GM12878 (cell line): ENCODE data around the gene ANXA2R. TPM values are rescaled to one million over a fixed set of nuclear protein-coding genes. Genes with fewer than 3 reads are reported as not detected.
A peak's percentile ranks its signal among the peaks of the same experiment; 100 is the strongest.

ENCODE experiments used
- ATAC-seq: fragments of 200-7000 bp; cut with Tn5 transposase; 3 replicates; pipeline ENCODE4 v1.9.1; 2020; ENCODE audit warnings: mild to moderate bottlenecking, moderate library complexity
- BruUV-seq: library from RNA; stranded (reverse); fragments of 400-500 nt; replicated peaks from 2 replicates; lab custom pipeline; 2021; lab: Mats Ljungman, UMichigan
- CTCF ChIA-PET: fragments of 300-600 bp; sonication (Branson Sonifier 250); formaldehyde crosslinking; extraction: SDS; loops from one replicate; lab custom pipeline; 2021; ENCODE audit warnings: inconsistent platforms; lab: Yijun Ruan, JAX
- POLR2A ChIA-PET: fragments of 350-600 bp; formaldehyde crosslinking; extraction: SDS; loops from one replicate; lab custom pipeline; 2021; ENCODE audit warnings: inconsistent platforms; lab: Charles Lee
- RAD21 ChIA-PET: fragments of 300-600 bp; sonication (Branson Sonifier 250); formaldehyde crosslinking; loops from one replicate; lab custom pipeline; 2023; ENCODE audit warnings: antibody characterized with exemption; ENCODE audit not compliant: unreplicated experiment; lab: Charles Lee
- SMC1A ChIA-PET: fragments of 300-600 bp; sonication (Branson Sonifier 250); formaldehyde crosslinking; loops from one replicate; lab custom pipeline; 2023; ENCODE audit not compliant: unreplicated experiment, uncharacterized antibody; lab: Charles Lee
- DNase-seq: peaks from one replicate; pipeline ENCODE4 v3.0.0-alpha.2; 2011; ENCODE audit warnings: low read depth, low spot score
- FAIRE-seq: peaks from 3 replicates; lab custom pipeline; 2011; peaks lifted over from hg19 to GRCh38; lab: Jason Lieb, UNC
- H2AFZ ChIP-seq: 2 replicates; pipeline ENCODE4 v1.6.0; 2011; ENCODE audit warnings: low read depth, low read length, control low read depth; ENCODE audit not compliant: control insufficient read depth
- H3K27ac ChIP-seq: 2 replicates; pipeline ENCODE4 v1.5.1; 2011; ENCODE audit warnings: control low read depth; ENCODE audit not compliant: control insufficient read depth, insufficient read depth
- H3K27me3 ChIP-seq, 2 experiments: replicated peaks in 1 of 2; 2 replicates each; pipeline versions ENCODE4 v1.6.0 to v1.6.1; 2011; ENCODE audit warnings: low read length in 1 of 2; ENCODE audit not compliant: control insufficient read depth in 2 of 2, insufficient read depth in 2 of 2
- H3K36me3 ChIP-seq, 2 experiments: 2 replicates each; pipeline ENCODE4 v1.5.1; 2011; ENCODE audit warnings: low read length in 1 of 2; ENCODE audit not compliant: control insufficient read depth in 2 of 2, insufficient read depth in 2 of 2
- H3K4me1 ChIP-seq: 2 replicates; pipeline ENCODE4 v1.6.1; 2011; ENCODE audit warnings: mild to moderate bottlenecking, low read length, moderate library complexity, mixed read lengths; ENCODE audit not compliant: control insufficient read depth, insufficient read depth
- H3K4me2 ChIP-seq: 2 replicates; pipeline ENCODE4 v1.6.0; 2011; ENCODE audit warnings: control low read depth; ENCODE audit not compliant: control insufficient read depth, insufficient read depth
- H3K4me3 ChIP-seq: fragments of 200-600 bp; sonication (generic); 2 replicates; pipeline ENCODE4 v1.5.1; 2016
- H3K79me2 ChIP-seq: 2 replicates; pipeline ENCODE4 v1.6.0; 2011; ENCODE audit warnings: low read length; ENCODE audit not compliant: control insufficient read depth, insufficient read depth
- H3K9ac ChIP-seq: 2 replicates; pipeline ENCODE4 v1.8.0; 2011; ENCODE audit warnings: low read length, control low read depth, mixed read lengths; ENCODE audit not compliant: control insufficient read depth, insufficient read depth
- H3K9me3 ChIP-seq: replicated peaks from 3 replicates; pipeline ENCODE4 v1.5.1; 2011; ENCODE audit warnings: mild to moderate bottlenecking, low read length; ENCODE audit not compliant: control insufficient read depth, insufficient read depth
- H4K20me1 ChIP-seq: 2 replicates; pipeline ENCODE4 v1.6.0; 2011; ENCODE audit not compliant: control insufficient read depth, insufficient read depth
- CHD2 ChIP-seq: IDR thresholded peaks from 2 replicates; pipeline ENCODE4 v1.6.1; 2011; ENCODE audit warnings: low read depth, low read length, improper control_type of control experiment, borderline replicate concordance
- EED ChIP-seq: sonication (generic); IDR thresholded peaks from 2 replicates; pipeline ENCODE4 v1.6.1; 2016; ENCODE audit warnings: antibody characterized with exemption, low read depth
- EGR1 ChIP-seq, 2 experiments: IDR thresholded peaks; 1 replicate in 1 of 2; 2 replicates in 1 of 2; pipeline ENCODE4 v1.6.1; 2011 to 2012; ENCODE audit warnings: low read depth in 2 of 2, low read length in 2 of 2, borderline replicate concordance in 1 of 2, mild to moderate bottlenecking in 1 of 2, moderate library complexity in 1 of 2
- FOS ChIP-seq: IDR thresholded peaks from 3 replicates; pipeline ENCODE4 v1.6.1; 2011; ENCODE audit warnings: borderline replicate concordance; ENCODE audit not compliant: insufficient read length; ENCODE audit errors: extremely low read depth
- FOXK2 ChIP-seq: fragments of 450-650 bp; IDR thresholded peaks from 2 replicates; pipeline ENCODE4 v1.6.1; 2017; ENCODE audit warnings: mild to moderate bottlenecking, moderate library complexity
- MXI1 ChIP-seq: fragments of 150-350 bp; IDR thresholded peaks from 2 replicates; pipeline ENCODE4 v1.6.1; 2011; ENCODE audit warnings: low read depth, mild to moderate bottlenecking, inconsistent platforms, low read length, improper control_type of control experiment
- NBN ChIP-seq: fragments of 450-650 bp; IDR thresholded peaks from 2 replicates; pipeline ENCODE4 v1.6.1; 2016
- NFXL1 ChIP-seq: fragments of 450-650 bp; IDR thresholded peaks from 2 replicates; pipeline ENCODE4 v1.6.1; 2017; ENCODE audit warnings: antibody characterized with exemption, mild to moderate bottlenecking, borderline replicate concordance
- POLR2A ChIP-seq: IDR thresholded peaks from 2 replicates; pipeline ENCODE4 v1.6.1; 2011; ENCODE audit warnings: low read depth, mild to moderate bottlenecking, low read length
- RCOR1 ChIP-seq: conservative IDR thresholded peaks from 2 replicates; pipeline ENCODE4 v1.6.1; 2012; ENCODE audit warnings: low read depth, low read length, improper control_type of control experiment
- RFX5 ChIP-seq: IDR thresholded peaks from 2 replicates; pipeline ENCODE4 v1.6.1; 2011; ENCODE audit warnings: low read depth, low read length, improper control_type of control experiment
- TCF7 ChIP-seq: IDR thresholded peaks from 2 replicates; pipeline ENCODE4 v1.6.1; 2014; ENCODE audit warnings: antibody characterized with exemption, borderline replicate concordance
- ZBTB40 ChIP-seq: fragments of 450-650 bp; IDR thresholded peaks from 2 replicates; pipeline ENCODE4 v1.6.1; 2016; ENCODE audit warnings: mild to moderate bottlenecking, moderate library complexity, borderline replicate concordance
- ZNF217 ChIP-seq: fragments of 450-650 bp; IDR thresholded peaks from 2 replicates; pipeline ENCODE4 v1.6.1; 2017; ENCODE audit warnings: antibody characterized with exemption, mild to moderate bottlenecking
- ZNF24 ChIP-seq: fragments of 450-650 bp; IDR thresholded peaks from 2 replicates; pipeline ENCODE4 v1.6.1; 2017; ENCODE audit warnings: antibody characterized with exemption, mild to moderate bottlenecking
- ZNF622 ChIP-seq: fragments of 450-650 bp; IDR thresholded peaks from 2 replicates; pipeline ENCODE4 v1.6.1; 2017; ENCODE audit warnings: mild to moderate bottlenecking, inconsistent platforms
- WGBS: methylation state at CpG from one replicate; pipeline ENCODE4 v1.1.6; 2016; ENCODE audit warnings: low lambda C conversion rate; ENCODE audit not compliant: insufficient replicate concordance, insufficient coverage; ENCODE audit errors: missing lambda C conversion rate; 5-methylcytosine and 5-hydroxymethylcytosine counted together
- in situ Hi-C: fragments of 300-500 bp; cut with MboI; formaldehyde crosslinking; loops from 9 replicates; pipeline ENCODE4 v1.14.3; 2018; ENCODE audit warnings: mixed read lengths
- intact Hi-C: fragments of 100-400 bp; cut with micrococcal nuclease; formaldehyde crosslinking; loops from one replicate; pipeline ENCODE4 v1.14.2; 2022; ENCODE audit not compliant: unreplicated experiment
- polyA plus RNA-seq, 11 experiments: library from polyadenylated mRNA; depleted of rRNA in 4 of 11; unstranded in 6 of 11; stranded (reverse) in 5 of 11; fragments of >200 nt; fragmentation: Nextera tagmentation in 4 of 11; fragmentation: Illumina TruSeq in 1 of 11; extraction: Ambion mirVana in 4 of 11; extraction: Trizol in 1 of 11; gene quantifications; 1 replicate in 1 of 11; 2 replicates in 10 of 11; pipeline versions ENCODE4 v1.2.1 to v1.2.3, GENCODE V29; 2011 to 2016; ENCODE audit warnings: inconsistent platforms in 2 of 11, missing spikeins in 2 of 11, low read depth in 1 of 11
- total RNA-seq, 4 experiments: library from RNA; depleted of rRNA in 3 of 4; stranded (reverse); fragments of >200 nt in 3 of 4; fragmentation: Illumina TruSeq in 1 of 4; extraction: Trizol in 1 of 4; gene quantifications; 2 replicates each; pipeline versions ENCODE4 v1.2.1 to v1.2.3, GENCODE V29; 2013 to 2021
- TF ChIP-seq, protein P1 (sequence below): IDR thresholded peaks from 2 replicates; pipeline ENCODE4 v1.6.1; 2011; ENCODE audit warnings: mild to moderate bottlenecking, low read depth, low read length, moderate library complexity; ENCODE audit not compliant: insufficient replicate concordance
- TF ChIP-seq, protein P2 (sequence below): IDR thresholded peaks from 2 replicates; pipeline ENCODE4 v1.6.1; 2012; ENCODE audit warnings: low read depth, low read length, improper control_type of control experiment

ANXA2R gene
- total and polyA plus RNA-seq, 10 of the 15 experiments (the other 5 are each of a cell fraction or from before 2014, with no cell fraction given): 2.3 to 7.8 (median 4.4) TPM

DNA sequence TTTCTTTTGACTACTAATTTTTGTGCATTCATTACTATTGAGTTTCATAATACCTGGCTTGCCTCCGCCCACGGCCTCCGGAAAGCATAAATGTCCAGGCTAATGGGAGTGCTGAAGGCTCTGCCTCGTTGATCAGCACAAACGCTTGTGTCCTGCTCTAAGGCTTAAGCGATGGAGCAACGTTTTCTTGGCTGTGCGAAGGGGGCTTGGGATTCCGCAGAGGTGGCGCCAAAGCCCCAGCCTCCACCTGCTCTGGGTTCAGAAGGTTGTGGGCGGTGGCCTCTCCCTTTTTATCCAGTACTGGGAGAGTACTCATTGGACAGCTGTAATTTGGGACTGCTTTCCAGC is 19.7 kb downstream of the ANXA2R start:
- RAD21 ChIA-PET: interaction anchor here (0.9 to 6.6 kb wide), 8 partner anchors 12 to 112 kb away, joined by 3 to 78 read pairs (median 30); partner anchors contain the start of gene ANXA2R
- CTCF ChIA-PET: interaction anchor here (1.5 to 4.1 kb wide), 12 partner anchors 9 to 111 kb away, joined by 5 to 55 read pairs (median 12); partner anchors contain the start of genes ANXA2R and ZNF131
- in situ Hi-C loops (no loop called here), intact Hi-C loops (loop anchor here (1.0 kb wide), 1 partner anchor 20 kb away; the partner anchor contains the start of gene ANXA2R)
- Histone ChIP-seq H3K36me3 (no peaks in the 10 kb centered on the region), H3K4me2 (peak overlapping the region; percentile 97), H3K4me3 (peak overlapping the region; percentile 83; the same call in 1 of the 2 replicates), H3K27ac (peak overlapping the region; percentile 94), H3K9me3 (no peaks in the 10 kb centered on the region), H3K9ac (peak overlapping the region; percentile 89), H3K4me1 (peaks cover 16% of the 10 kb centered on the region), H4K20me1 (no peaks in the 10 kb centered on the region), H3K79me2 (peaks cover 8% of the 10 kb centered on the region), H3K27me3 (no peaks in the 10 kb centered on the region), H2AFZ (peak overlapping the region; percentile 86)
- SMC1A ChIA-PET: interaction anchor here (0.6 to 9.1 kb wide), 9 partner anchors 12 to 131 kb away, joined by 3 to 111 read pairs (median 10); partner anchors contain the start of gene ANXA2R
- BruUV-seq: no TSS peak
- no peak for FAIRE-seq
- 19% methylated on average over 11 of the region's 11 CpGs for WGBS
- no peak for DNase-seq
- POLR2A ChIA-PET: interaction anchor here (1.1 to 6.3 kb wide), 9 partner anchors 10 to 101 kb away, joined by 3 to 65 read pairs (median 14); partner anchors contain the start of genes ANXA2R and ZNF131
- ATAC-seq: no peak; the same call in 2 of the 3 replicates
- TF ChIP-seq FOS (no peak), ZBTB40 (peak; percentile 5; the same call in 1 of the 2 replicates), EGR1 (IDR thresholded peaks at IDR 0.05; ENCODE audit: borderline replicate concordance in 1 of 2, low read depth in 2 of 2, low read length in 2 of 2) (peak in 1 of 2 experiments; percentile 73; a peak in 2 of 3 replicates), NBN (no peak), RFX5 (no peak), CHD2 (0 out of 2 replicates have a peak, but pooled peaks have one; percentile 11), ZNF622 (no peak), EED (no peak), RCOR1 (no peak), FOXK2 (no peak), TCF7 (no peak), ZNF24 (no peak), POLR2A (peak; percentile 12; the same call in 1 of the 2 replicates), MXI1 (0 out of 2 replicates have a peak, but pooled peaks have one; percentile 39), ZNF217 (no peak), NFXL1 (no peak)
- TF ChIP-seq, protein P1, sequence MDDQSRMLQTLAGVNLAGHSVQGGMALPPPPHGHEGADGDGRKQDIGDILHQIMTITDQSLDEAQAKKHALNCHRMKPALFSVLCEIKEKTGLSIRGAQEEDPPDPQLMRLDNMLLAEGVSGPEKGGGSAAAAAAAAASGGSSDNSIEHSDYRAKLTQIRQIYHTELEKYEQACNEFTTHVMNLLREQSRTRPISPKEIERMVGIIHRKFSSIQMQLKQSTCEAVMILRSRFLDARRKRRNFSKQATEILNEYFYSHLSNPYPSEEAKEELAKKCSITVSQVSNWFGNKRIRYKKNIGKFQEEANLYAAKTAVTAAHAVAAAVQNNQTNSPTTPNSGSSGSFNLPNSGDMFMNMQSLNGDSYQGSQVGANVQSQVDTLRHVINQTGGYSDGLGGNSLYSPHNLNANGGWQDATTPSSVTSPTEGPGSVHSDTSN: no peak
- TF ChIP-seq, protein P2, sequence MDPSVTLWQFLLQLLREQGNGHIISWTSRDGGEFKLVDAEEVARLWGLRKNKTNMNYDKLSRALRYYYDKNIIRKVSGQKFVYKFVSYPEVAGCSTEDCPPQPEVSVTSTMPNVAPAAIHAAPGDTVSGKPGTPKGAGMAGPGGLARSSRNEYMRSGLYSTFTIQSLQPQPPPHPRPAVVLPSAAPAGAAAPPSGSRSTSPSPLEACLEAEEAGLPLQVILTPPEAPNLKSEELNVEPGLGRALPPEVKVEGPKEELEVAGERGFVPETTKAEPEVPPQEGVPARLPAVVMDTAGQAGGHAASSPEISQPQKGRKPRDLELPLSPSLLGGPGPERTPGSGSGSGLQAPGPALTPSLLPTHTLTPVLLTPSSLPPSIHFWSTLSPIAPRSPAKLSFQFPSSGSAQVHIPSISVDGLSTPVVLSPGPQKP: no peak
